B cell (primary cell): ENCODE data around the gene RBM39. TPM values are rescaled to one million over a fixed set of nuclear protein-coding genes. Genes with fewer than 3 reads are reported as not detected.

Experiments used
- ATAC-seq: fragments of 200-7000 bp; cut with Tn5 transposase; one replicate; pipeline ENCODE4 v1.10.0; 2021; ENCODE audit warnings: low read depth, mild to moderate bottlenecking, moderate number of reproducible peaks, moderate library complexity
- CTCF ChIA-PET: fragments of 350-600 bp; sonication (Branson Sonifier 250); formaldehyde crosslinking; loops from one replicate; lab custom pipeline; 2021; ENCODE audit warnings: antibody characterized with exemption, inconsistent platforms; lab: Charles Lee
- POLR2A ChIA-PET: fragments of 350-600 bp; sonication (Branson Sonifier 250); formaldehyde crosslinking; loops from one replicate; lab custom pipeline; 2021; ENCODE audit warnings: antibody characterized with exemption; lab: Charles Lee
- DNase-seq: peaks from one replicate; pipeline ENCODE4 v3.0.0; 2013
- H2AFZ ChIP-seq: 2 replicates; pipeline ENCODE4 v1.6.1; 2012; ENCODE audit warnings: mild to moderate bottlenecking, low read depth, low read length; ENCODE audit not compliant: insufficient read depth, poor library complexity, severe bottlenecking
- H3K27ac ChIP-seq, 2 donors: 1 replicate in 1 of 2; 2 replicates in 1 of 2; pipeline ENCODE4 v1.5.1; 2012 to 2013; ENCODE audit warnings: low read length in 2 of 2, mild to moderate bottlenecking in 2 of 2, moderate library complexity in 1 of 2
- H3K27me3 ChIP-seq, 4 experiments: fragments of 200-600 bp in 1 of 4; sonication (generic) in 1 of 4; replicated peaks in 1 of 4; 1 replicate in 2 of 4; 2 replicates in 2 of 4; pipeline versions ENCODE4 v1.6.1 to v1.7.0; 2013 to 2016; ENCODE audit warnings: low read length in 3 of 4, mild to moderate bottlenecking in 2 of 4, mixed read lengths in 1 of 4, moderate library complexity in 1 of 4; ENCODE audit not compliant: insufficient read depth in 4 of 4, control insufficient read depth in 3 of 4; ENCODE audit errors: control extremely low read depth in 1 of 4
- H3K36me3 ChIP-seq, 2 experiments: replicated peaks in 1 of 2; 1 replicate in 1 of 2; 2 replicates in 1 of 2; pipeline versions ENCODE4 v1.6.1 to v1.7.1; 2013; ENCODE audit warnings: low read length in 1 of 2; ENCODE audit not compliant: insufficient read depth in 2 of 2, control insufficient read depth in 1 of 2; ENCODE audit errors: control extremely low read depth in 1 of 2, extremely low read depth in 1 of 2
- H3K4me1 ChIP-seq, 2 donors: fragments of 200-600 bp in 1 of 2; sonication (generic) in 1 of 2; 1 replicate in 1 of 2; 2 replicates in 1 of 2; pipeline versions ENCODE4 v1.5.1 to v1.6.1; 2013 to 2017; ENCODE audit warnings: low read length in 2 of 2; ENCODE audit not compliant: control insufficient read depth in 2 of 2, insufficient read depth in 2 of 2
- H3K4me2 ChIP-seq: replicated peaks from 2 replicates; pipeline ENCODE3; 2012; ENCODE audit warnings: mild to moderate bottlenecking, low read depth, low read length; ENCODE audit not compliant: poor library complexity, severe bottlenecking
- H3K4me3 ChIP-seq, 5 experiments: fragments of 200-600 bp in 1 of 5; sonication (generic) in 1 of 5; 1 replicate in 3 of 5; 2 replicates in 2 of 5; pipeline versions ENCODE4 v1.5.1 to v1.7.0; 2011 to 2016; ENCODE audit warnings: low read length in 4 of 5, mild to moderate bottlenecking in 4 of 5, low read depth in 2 of 5, control low read depth in 1 of 5, moderate library complexity in 1 of 5; ENCODE audit not compliant: insufficient read depth in 1 of 5; ENCODE audit errors: control extremely low read depth in 1 of 5, extremely low read depth in 1 of 5
- H3K79me2 ChIP-seq: fragments of 200-600 bp; sonication (generic); one replicate; pipeline ENCODE4 v1.6.0; 2016; ENCODE audit warnings: low read length; ENCODE audit not compliant: control insufficient read depth, insufficient read depth
- H3K9ac ChIP-seq: fragments of 200-600 bp; sonication (generic); 2 replicates; pipeline ENCODE4 v1.6.1; 2017; ENCODE audit warnings: mild to moderate bottlenecking, low read length, moderate library complexity
- H3K9me3 ChIP-seq, 3 donors: one replicate each; pipeline versions ENCODE4 v1.6.1 to v1.7.1; 2013; ENCODE audit warnings: low read length in 2 of 3; ENCODE audit not compliant: control insufficient read depth in 2 of 3, insufficient read depth in 1 of 3; ENCODE audit errors: control extremely low read depth in 1 of 3
- H4K20me1 ChIP-seq: 2 replicates; pipeline ENCODE4 v1.6.0; 2012; ENCODE audit warnings: mild to moderate bottlenecking, low read length; ENCODE audit not compliant: insufficient read depth, control insufficient read depth, poor library complexity, severe bottlenecking
- H3K27ac Mint-ChIP-seq: one replicate; pipeline ENCODE4 v1.8.0; 2021; ENCODE audit warnings: mixed read lengths
- H3K27me3 Mint-ChIP-seq: one replicate; pipeline ENCODE4 v1.8.0; 2021; ENCODE audit warnings: mixed read lengths
- H3K4me1 Mint-ChIP-seq: one replicate; pipeline ENCODE4 v1.8.0; 2021; ENCODE audit warnings: mixed read lengths
- H3K4me3 Mint-ChIP-seq: one replicate; pipeline ENCODE4 v1.8.0; 2021; ENCODE audit warnings: mixed read lengths
- H3K9me3 Mint-ChIP-seq: one replicate; pipeline ENCODE4 v1.8.0; 2022; ENCODE audit warnings: mixed read lengths; ENCODE audit not compliant: insufficient read depth
- EZH2 ChIP-seq: IDR thresholded peaks from 2 replicates; pipeline ENCODE4 v1.6.1; 2012; ENCODE audit warnings: borderline replicate concordance, low read depth, mild to moderate bottlenecking, moderate library complexity, low read length; ENCODE audit not compliant: insufficient read depth, poor library complexity, severe bottlenecking
- WGBS: methylation state at CpG from one replicate; pipeline ENCODE4 v1.1.5; 2013; ENCODE audit warnings: missing lambda C conversion rate; ENCODE audit not compliant: insufficient coverage; 5-methylcytosine and 5-hydroxymethylcytosine counted together
- intact Hi-C: fragments of 100-400 bp; cut with micrococcal nuclease; formaldehyde crosslinking; loops from one replicate; pipeline ENCODE4 v1.10.0; 2022
- polyA plus RNA-seq: library from polyadenylated mRNA; depleted of rRNA; stranded (reverse); fragments of >200 nt; gene quantifications from 2 replicates; pipeline ENCODE4 v1.2.3, GENCODE V29; 2012
- total RNA-seq, 2 donors: library from RNA; stranded (reverse); fragments of 120-200 nt in 1 of 2; gene quantifications; 1 replicate in 1 of 2; 2 replicates in 1 of 2; pipeline versions ENCODE4 v1.2.3 to v1.2.4, GENCODE V29; 2013 to 2022
- TF ChIP-seq, protein P1 (sequence below): fragments of 200-600 bp; IDR thresholded peaks from one replicate; pipeline ENCODE4 v1.8.0; 2022; ENCODE audit warnings: antibody characterized with exemption, mild to moderate bottlenecking

RBM39 gene
- total and polyA plus RNA-seq, 2 donors (not counting 1 experiment from before 2014, with no cell fraction given) = 217 to 689 TPM

DNA sequence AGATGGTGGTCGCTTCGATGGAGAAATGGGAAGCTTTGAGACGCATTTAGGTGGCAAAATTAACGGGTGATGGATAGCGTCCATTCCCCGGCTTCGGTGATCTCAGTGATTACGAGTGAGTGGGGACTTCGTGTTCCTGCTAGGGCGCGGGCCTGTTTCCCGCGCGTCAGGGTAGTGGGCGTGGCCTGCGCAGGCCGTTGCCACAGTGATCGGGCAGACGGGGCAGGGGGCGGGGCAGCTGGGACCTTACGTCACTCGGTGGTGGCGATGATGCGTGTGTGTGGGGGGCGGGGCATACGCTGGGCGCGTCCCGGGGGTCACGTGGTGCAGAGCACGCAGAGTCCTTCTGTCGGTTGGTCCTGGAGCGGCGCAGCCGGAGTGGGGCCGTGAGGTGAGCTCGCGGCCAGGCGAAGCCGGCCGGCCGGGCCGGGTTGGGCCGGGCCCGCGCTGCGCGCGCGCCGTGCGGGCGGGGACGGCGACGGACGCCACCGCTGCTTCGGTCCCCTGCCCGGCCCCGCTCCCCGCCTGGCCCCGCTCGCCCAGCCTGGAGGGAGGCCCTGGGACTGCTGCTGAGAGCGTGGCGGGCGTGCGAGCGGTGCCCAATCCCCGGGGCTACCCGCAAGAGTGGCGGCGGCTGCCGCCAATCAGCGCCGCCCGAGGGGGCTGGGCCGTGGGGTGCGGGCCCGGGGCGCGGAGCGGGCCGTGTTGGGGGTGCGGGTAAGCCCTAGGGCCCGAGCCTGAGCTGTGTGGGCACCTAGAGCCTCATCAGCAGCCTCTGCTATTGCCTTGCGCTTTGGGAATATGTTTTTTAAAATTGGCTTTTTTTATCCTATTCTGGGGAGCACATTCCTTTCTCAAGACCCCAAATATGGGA, 29.9 kb upstream of the RBM39 start, which contains the start of gene PHF20:
PHF20 (plus strand) TSS at position 327 of the 874 bp plus-strand sequence. CDS start 29,508 bp downstream, outside the sequence.
- Histone ChIP-seq H3K27ac (peak within 1 kb of the TSS; percentile 95 to 99), H3K79me2 (peaks cover 72% of the 10 kb centered on the region), H3K9me3 (peaks cover 0 to 3% (median 0%) of the 10 kb centered on the region in 3 donors), H3K9ac (peak within 1 kb of the TSS; percentile 89), H3K4me2 (peak within 1 kb of the TSS; percentile 87), H2AFZ (peak within 1 kb of the TSS; percentile 67), H3K36me3 (peaks cover 0 to 10% of the 10 kb centered on the region in 2 experiments), H3K4me3 (peak within 1 kb of the TSS; percentile 67 to 98 (median 89)), H3K27me3 (no peaks in the 10 kb centered on the region), H3K4me1 (peaks cover 80 to 88% of the 10 kb centered on the region in 2 donors), H4K20me1 (no peaks in the 10 kb centered on the region)
- ATAC-seq (peak; percentile 80), DNase-seq (peak; percentile 100)
- Mint-ChIP-seq H3K27me3 (no peaks in the 10 kb centered on the region), H3K27ac (peak within 1 kb of the TSS; percentile 99), H3K4me1 (peaks cover 72% of the 10 kb centered on the region), H3K4me3 (peak within 1 kb of the TSS; percentile 88), H3K9me3 (no peaks in the 10 kb centered on the region)
- POLR2A ChIA-PET = interaction anchor here (0.6 to 6.8 kb wide), 11 partner anchors 23 to 317 kb away, joined by 3 to 259 read pairs (median 5); partner anchors contain the start of genes CEP250, NFS1, RBM39 and ROMO1
- TF ChIP-seq EZH2 = no peak
- TF ChIP-seq, protein P1, sequence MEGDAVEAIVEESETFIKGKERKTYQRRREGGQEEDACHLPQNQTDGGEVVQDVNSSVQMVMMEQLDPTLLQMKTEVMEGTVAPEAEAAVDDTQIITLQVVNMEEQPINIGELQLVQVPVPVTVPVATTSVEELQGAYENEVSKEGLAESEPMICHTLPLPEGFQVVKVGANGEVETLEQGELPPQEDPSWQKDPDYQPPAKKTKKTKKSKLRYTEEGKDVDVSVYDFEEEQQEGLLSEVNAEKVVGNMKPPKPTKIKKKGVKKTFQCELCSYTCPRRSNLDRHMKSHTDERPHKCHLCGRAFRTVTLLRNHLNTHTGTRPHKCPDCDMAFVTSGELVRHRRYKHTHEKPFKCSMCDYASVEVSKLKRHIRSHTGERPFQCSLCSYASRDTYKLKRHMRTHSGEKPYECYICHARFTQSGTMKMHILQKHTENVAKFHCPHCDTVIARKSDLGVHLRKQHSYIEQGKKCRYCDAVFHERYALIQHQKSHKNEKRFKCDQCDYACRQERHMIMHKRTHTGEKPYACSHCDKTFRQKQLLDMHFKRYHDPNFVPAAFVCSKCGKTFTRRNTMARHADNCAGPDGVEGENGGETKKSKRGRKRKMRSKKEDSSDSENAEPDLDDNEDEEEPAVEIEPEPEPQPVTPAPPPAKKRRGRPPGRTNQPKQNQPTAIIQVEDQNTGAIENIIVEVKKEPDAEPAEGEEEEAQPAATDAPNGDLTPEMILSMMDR = no peak
- CTCF ChIA-PET = interaction anchor here (0.6 to 6.8 kb wide), 5 partner anchors 8 to 182 kb away, joined by 4 to 82 read pairs (median 8); partner anchors contain the start of genes RBM39 and SCAND1
- intact Hi-C loops = loop anchor here (1.0 to 10.0 kb wide), 7 partner anchors 30 to 317 kb away; partner anchors contain the start of genes CEP250, CPNE1, ERGIC3 and NFS1
- WGBS = 4% methylated on average over 86 of the region's 87 CpGs
